IPS-NIHi7 (cell line): ENCODE data around the gene MORN2.

Experiments used
- DNase-seq: peaks from one replicate; pipeline ENCODE4 v3.0.0; 2012; ENCODE audit warnings: mixed read lengths; ENCODE audit errors: extremely low spot score

The MORN2 gene

GRCh38 chr2:38889575-38889974 is 13.8 kb downstream of the MORN2 start, which contains the start of gene ARHGEF33:
TSS of gene ARHGEF33 (plus strand) at chr2:38889875. CDS start at chr2:38919448, 29,573 bp downstream.
- no peak for DNase-seq

GRCh38 chr2:38892819-38893218 is 17.0 kb downstream of the MORN2 start:
- DNase-seq = no peak

- no peak for DNase-seq
Observed at GRCh38 chr2:38898256-38898655, 22.5 kb downstream of the MORN2 start.

- no peak for DNase-seq
Observed at GRCh38 chr2:38900726-38901125, 24.9 kb downstream of the MORN2 start.

GRCh38 chr2:38905251-38905650 is 29.5 kb downstream of the MORN2 start:
- DNase-seq = no peak

- DNase-seq = no peak
Observed at GRCh38 chr2:38907242-38907641, 31.5 kb downstream of the MORN2 start.

GRCh38 chr2:38907743-38908562 is 32.2 kb downstream of the MORN2 start:
- no peak for DNase-seq

- DNase-seq = no peak
Observed at GRCh38 chr2:38909872-38910271, 34.1 kb downstream of the MORN2 start.

- DNase-seq = no peak
Observed at GRCh38 chr2:38911191-38911590, 35.4 kb downstream of the MORN2 start.

- no peak for DNase-seq
Observed at GRCh38 chr2:38912619-38913018, 36.8 kb downstream of the MORN2 start.

- no peak for DNase-seq
Observed at GRCh38 chr2:38922389-38922788, 46.6 kb downstream of the MORN2 start.

- DNase-seq = no peak
Observed at GRCh38 chr2:38922902-38923301, 47.1 kb downstream of the MORN2 start.

- peak; percentile 50 for DNase-seq
Observed at GRCh38 chr2:38925982-38926381, 50.2 kb downstream of the MORN2 start.

- no peak for DNase-seq
Observed at GRCh38 chr2:38930600-38930999, 54.8 kb downstream of the MORN2 start.
